Gastroesophageal sphincter (tissue), 4 donors: ENCODE data around the gene IRF2BP2. TPM values are rescaled to one million over a fixed set of nuclear protein-coding genes. Genes with fewer than 3 reads are reported as not detected.

ENCODE experiments used
- ATAC-seq: fragments of 150-250 bp; one replicate; pipeline ENCODE4 v1.9.1; 2016; ENCODE audit warnings: mild to moderate bottlenecking, moderate library complexity
- H3K27ac ChIP-seq, 4 donors: fragments of 200-600 bp; sonication (generic) in 3 of 4; 1 replicate in 3 of 4; 2 replicates in 1 of 4; pipeline ENCODE4 v1.5.1; 2016 to 2019
- H3K27me3 ChIP-seq: fragments of 200-600 bp; sonication (generic); one replicate; pipeline ENCODE4 v1.5.1; 2019
- H3K36me3 ChIP-seq, 2 donors: fragments of 200-600 bp; sonication (generic); one replicate each; pipeline ENCODE4 v1.5.1; 2019; ENCODE audit warnings: control low read depth in 1 of 2
- H3K4me1 ChIP-seq, 3 donors: fragments of 200-600 bp; sonication (generic); 1 replicate in 2 of 3; 2 replicates in 1 of 3; pipeline ENCODE4 v1.5.1; 2016 to 2019; ENCODE audit warnings: control low read depth in 2 of 3
- H3K4me3 ChIP-seq, 2 donors: fragments of 200-600 bp; sonication (generic); one replicate each; pipeline ENCODE4 v1.5.1; 2019; ENCODE audit warnings: mild to moderate bottlenecking in 1 of 2, moderate library complexity in 1 of 2
- H3K9me3 ChIP-seq, 3 donors: fragments of 200-600 bp; sonication (generic); one replicate each; pipeline ENCODE4 v1.5.1; 2017 to 2019; ENCODE audit warnings: control low read depth in 2 of 3
- CTCF ChIP-seq, 4 experiments: fragments of 200-600 bp in 2 of 4; fragments of 450-650 bp in 2 of 4; sonication (generic) in 1 of 4; IDR thresholded peaks; one replicate each; pipeline ENCODE4 v1.5.1; 2017 to 2019; ENCODE audit warnings: antibody characterized with exemption in 4 of 4, mild to moderate bottlenecking in 2 of 4, moderate library complexity in 2 of 4
- EP300 ChIP-seq: sonication (generic); formaldehyde crosslinking; IDR thresholded peaks from one replicate; pipeline ENCODE4 v1.6.1; 2017; ENCODE audit warnings: antibody characterized with exemption, mild to moderate bottlenecking
- POLR2A ChIP-seq, 2 donors: fragments of 450-650 bp; IDR thresholded peaks; one replicate each; pipeline ENCODE4 v1.6.1; 2017; ENCODE audit warnings: antibody characterized with exemption in 2 of 2, mild to moderate bottlenecking in 2 of 2, moderate library complexity in 1 of 2
- POLR2AphosphoS5 ChIP-seq: sonication (generic); formaldehyde crosslinking; IDR thresholded peaks from one replicate; pipeline ENCODE4 v1.6.1; 2017; ENCODE audit warnings: antibody characterized with exemption
- WGBS, 2 donors: methylation state at CpG; one replicate each; pipeline ENCODE4 v1.1.5; 2018; ENCODE audit warnings: low coverage in 1 of 2; 5-methylcytosine and 5-hydroxymethylcytosine counted together
- total RNA-seq, 4 donors: library from RNA; depleted of rRNA; stranded (reverse); fragments of >200 nt; gene quantifications; one replicate each; pipeline ENCODE4 v1.1.0, GENCODE V29; 2016

Gene IRF2BP2
- total RNA-seq, 4 donors from 2014 or later: 70.1 to 107 (median 104) TPM

GRCh38 chr1:234613128-234613875 is 3.3 kb upstream of the IRF2BP2 start:
- H3K36me3 ChIP-seq: peaks cover 0 to 5% of the 10 kb centered on the region in 2 donors
- no peaks in the 10 kb centered on the region for H3K27me3 ChIP-seq
- H3K4me3 ChIP-seq: peak overlapping the region; percentile 16 to 39
- H3K9me3 ChIP-seq: no peaks in the 10 kb centered on the region
- peak overlapping the region; percentile 95 to 100 (median 100) for H3K27ac ChIP-seq
- WGBS, 2 donors: 16% methylated on average over 12 of the region's 12 CpGs
- no peak for ATAC-seq
- H3K4me1 ChIP-seq: peaks cover 15 to 61% (median 24%) of the 10 kb centered on the region in 3 donors
- TF ChIP-seq POLR2AphosphoS5: peak; percentile 79
- no peak for TF ChIP-seq POLR2A (IDR thresholded peaks at IDR 0.05)

GRCh38 chr1:234612352-234613127 is 2.6 kb upstream of the IRF2BP2 start:
- WGBS, 2 donors: 0% methylated on average over 11 to 19 of the region's 20 CpGs

GRCh38 chr1:234611847-234612351 is 1.9 kb upstream of the IRF2BP2 start:
- Histone ChIP-seq H3K4me1 (peaks cover 14 to 52% (median 23%) of the 10 kb centered on the region in 3 donors), H3K27me3 (no peaks in the 10 kb centered on the region), H3K9me3 (no peaks in the 10 kb centered on the region), H3K27ac (peak overlapping the region; percentile 95 to 100 (median 100)), H3K36me3 (peaks cover 0 to 13% of the 10 kb centered on the region in 2 donors), H3K4me3 (peak overlapping the region in 1 of 2 donors; percentile 82)
- WGBS, 2 donors: 25 to 40% methylated on average over 1 of the region's 7 CpGs
- TF ChIP-seq POLR2A (IDR thresholded peaks at IDR 0.05) (no peak), POLR2AphosphoS5 (peak; percentile 2)
- ATAC-seq: no peak

More at GRCh38 chr1:234612352-234613127, 2.6 kb upstream of the IRF2BP2 start:
- peaks cover 14 to 53% (median 23%) of the 10 kb centered on the region in 3 donors for H3K4me1 ChIP-seq
- ATAC-seq: peak; percentile 40
- H3K4me3 ChIP-seq: peak overlapping the region; percentile 16 to 39
- no peaks in the 10 kb centered on the region for H3K9me3 ChIP-seq
- no peaks in the 10 kb centered on the region for H3K27me3 ChIP-seq
- no peak for TF ChIP-seq EP300
- TF ChIP-seq POLR2A (IDR thresholded peaks at IDR 0.05): peak in 1 of 2 donors; percentile 48
- peak; percentile 97 for TF ChIP-seq POLR2AphosphoS5
- peaks cover 0 to 7% of the 10 kb centered on the region in 2 donors for H3K36me3 ChIP-seq
- H3K27ac ChIP-seq: peak overlapping the region; percentile 95 to 100 (median 100)

GRCh38 chr1:234611225-234611846 is 1.4 kb upstream of the IRF2BP2 start:
- TF ChIP-seq CTCF (IDR thresholded peaks at IDR 0.05): peak in 1 of 4 experiments; percentile 28
- TF ChIP-seq POLR2AphosphoS5: peak; percentile 38
- TF ChIP-seq POLR2A (IDR thresholded peaks at IDR 0.05): no peak
- H3K27me3 ChIP-seq: no peaks in the 10 kb centered on the region
- peak overlapping the region; percentile 57 to 82 for H3K4me3 ChIP-seq
- peak overlapping the region; percentile 95 to 100 (median 100) for H3K27ac ChIP-seq
- H3K4me1 ChIP-seq: peaks cover 14 to 46% (median 23%) of the 10 kb centered on the region in 3 donors
- no peaks in the 10 kb centered on the region for H3K9me3 ChIP-seq
- peak; percentile 14 for ATAC-seq
- 11 to 14% methylated on average over 6 to 7 of the region's 22 CpGs for WGBS, 2 donors
- peaks cover 0 to 14% of the 10 kb centered on the region in 2 donors for H3K36me3 ChIP-seq

- H3K9me3 ChIP-seq: no peaks in the 10 kb centered on the region
- ATAC-seq: peak; percentile 83
- WGBS, 2 donors: 0% methylated on average over 8 of the region's 71 CpGs; no CpG with 5 or more reads in 1 of the 2 donors
- no peaks in the 10 kb centered on the region for H3K27me3 ChIP-seq
- H3K4me1 ChIP-seq: peaks cover 14 to 43% (median 23%) of the 10 kb centered on the region in 3 donors
- peaks cover 0 to 14% of the 10 kb centered on the region in 2 donors for H3K36me3 ChIP-seq
- TF ChIP-seq EP300: peak; percentile 46
- TF ChIP-seq CTCF (IDR thresholded peaks at IDR 0.05): peak in 2 of 4 experiments; percentile 37 to 44
- TF ChIP-seq POLR2A (IDR thresholded peaks at IDR 0.05): peak; percentile 99
- TF ChIP-seq POLR2AphosphoS5: peak; percentile 99
- peak overlapping the region; percentile 57 to 82 for H3K4me3 ChIP-seq
- peak overlapping the region; percentile 95 to 100 (median 100) for H3K27ac ChIP-seq
Observed at GRCh38 chr1:234610666-234611224, 767 bp upstream of the IRF2BP2 start.
